EH (cell line): ENCODE measurements around the gene MLF1.

Experiments used
- DNase-seq: peaks from one replicate; pipeline ENCODE4 v3.0.0-alpha.2; 2015; ENCODE audit warnings: low read depth

Gene MLF1

DNA sequence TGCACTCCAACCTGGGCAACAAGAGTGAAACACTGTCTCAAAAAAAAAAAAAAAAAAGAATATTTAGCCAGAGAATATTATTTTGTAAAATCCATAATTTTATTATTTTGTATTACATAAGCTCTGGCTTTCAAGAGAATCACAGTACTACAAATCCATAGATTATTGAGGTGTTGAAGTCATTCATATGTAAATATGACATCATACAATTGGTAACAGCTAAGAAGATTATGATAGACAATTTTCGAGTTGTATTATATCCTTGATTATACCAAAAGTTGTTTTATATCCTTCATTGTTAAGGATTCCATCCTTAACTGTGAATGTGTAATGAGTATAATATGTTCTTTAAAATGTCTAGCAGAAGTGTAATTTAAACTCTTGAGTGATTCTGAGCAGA is 3.7 kb downstream of the MLF1 start:
- DNase-seq = no peak

DNA sequence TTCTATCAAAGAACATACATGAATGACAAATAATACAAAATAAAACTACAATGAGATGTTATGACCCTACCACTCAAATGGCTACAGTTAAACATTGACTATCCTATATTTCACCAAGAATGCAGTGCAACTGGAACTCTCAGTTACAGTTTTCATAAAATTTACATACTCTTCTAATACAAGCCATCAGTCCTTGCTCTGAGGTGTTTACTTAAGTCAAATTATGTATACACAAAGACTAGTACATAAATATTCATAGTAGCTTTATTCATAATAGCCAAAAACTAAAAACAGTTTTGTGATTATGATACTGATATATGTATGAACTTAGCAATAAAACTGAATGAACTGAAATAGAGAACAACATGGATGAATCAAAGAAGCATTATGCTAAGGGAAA is 19.2 kb downstream of the MLF1 start:
- no peak for DNase-seq

DNA sequence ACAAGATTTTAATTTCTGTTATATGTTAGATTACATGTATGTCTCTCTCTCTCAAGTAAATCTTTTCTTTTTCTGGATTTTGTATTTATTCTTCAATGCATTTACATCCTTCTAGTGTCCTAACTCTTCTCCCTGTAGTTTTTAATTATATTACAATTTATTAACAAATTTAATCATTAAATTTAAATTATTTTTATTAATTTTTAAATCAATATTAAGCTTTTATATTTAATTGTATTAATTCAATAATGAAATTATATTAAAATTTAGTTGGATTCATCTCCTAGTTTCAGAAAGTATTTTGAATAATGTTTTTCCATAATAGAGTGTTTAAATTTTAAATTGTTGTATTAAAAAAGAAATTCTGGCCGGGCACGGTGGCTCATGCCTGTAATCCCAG is 29.8 kb downstream of the MLF1 start:
- DNase-seq = no peak

DNA sequence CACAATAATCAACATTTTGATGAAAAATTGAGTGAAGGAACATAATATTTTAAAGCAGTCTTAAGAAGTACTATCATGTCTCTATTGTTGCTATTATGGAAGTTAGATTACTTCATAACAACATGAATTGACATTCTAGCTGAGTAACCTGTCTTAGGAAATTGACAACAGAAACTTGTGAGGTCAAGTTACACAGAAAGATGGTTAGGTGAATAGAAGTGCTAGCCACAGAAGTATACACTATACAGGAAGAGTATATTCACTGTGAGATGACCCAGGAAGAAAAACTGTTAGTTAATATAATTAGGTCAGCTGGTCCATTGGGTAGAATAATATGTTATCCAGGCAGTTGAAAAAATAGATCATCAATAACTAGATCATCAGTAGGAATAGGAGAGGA is 31.2 kb downstream of the MLF1 start:
- DNase-seq = no peak

DNA sequence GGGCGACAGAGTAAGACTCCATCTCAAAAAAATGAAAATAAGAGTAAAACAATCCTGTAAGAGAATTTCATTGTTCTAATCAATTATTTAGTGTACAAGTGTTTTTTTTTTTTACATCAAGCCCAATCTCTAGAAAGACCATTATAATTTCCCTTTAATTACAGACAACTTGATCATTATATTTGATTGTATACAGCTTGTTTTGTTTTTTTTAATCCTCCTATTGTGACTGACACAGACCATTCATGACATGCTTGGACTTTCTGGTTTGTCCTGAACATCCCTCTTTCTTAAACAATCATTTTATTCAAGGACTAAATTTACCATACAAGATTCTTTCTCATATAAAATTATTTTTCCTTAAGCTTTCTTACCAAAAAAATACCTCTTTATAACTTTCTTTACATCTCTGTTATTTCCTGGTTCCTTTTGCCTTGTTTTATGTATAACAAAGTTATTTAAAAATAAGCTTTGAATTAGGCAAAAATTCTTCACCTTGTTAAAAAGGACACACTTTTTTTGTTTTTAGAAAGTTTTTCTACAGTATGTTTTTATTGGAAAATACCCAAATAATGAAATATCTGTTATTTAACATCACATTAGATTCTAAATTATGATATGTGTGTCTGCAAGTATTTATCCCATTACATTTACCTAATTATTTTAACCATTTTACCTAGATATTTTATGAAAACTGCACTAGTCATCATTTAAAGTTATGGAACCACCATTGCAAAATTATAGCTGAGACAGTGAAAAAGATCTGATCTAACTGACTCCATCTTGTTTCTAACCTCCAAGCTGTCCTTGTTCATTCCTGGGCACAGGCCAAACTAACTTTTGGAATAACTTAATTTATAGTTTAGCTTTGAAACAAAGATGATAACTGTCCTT is 47.2 kb downstream of the MLF1 start:
- no peak for DNase-seq

DNA sequence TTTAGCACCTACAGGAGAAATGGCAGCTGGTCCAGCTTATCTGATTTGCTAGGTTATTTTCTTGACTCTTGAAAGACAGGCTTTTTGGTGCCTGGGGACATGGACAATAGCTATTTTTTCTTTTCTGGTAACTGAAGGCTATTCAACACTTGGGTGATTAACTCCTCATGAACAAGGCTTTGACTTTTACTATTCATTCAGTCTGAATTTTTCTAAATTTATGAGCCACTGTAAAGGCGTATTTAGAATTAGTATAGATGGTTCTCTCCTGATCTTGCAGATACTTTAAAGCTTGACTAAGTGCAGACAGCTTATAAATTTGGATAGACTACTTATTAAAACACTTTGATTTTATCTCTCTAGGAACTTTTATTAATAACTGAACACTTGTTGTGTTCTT is 54.9 kb downstream of the MLF1 start:
- no peak for DNase-seq

DNA sequence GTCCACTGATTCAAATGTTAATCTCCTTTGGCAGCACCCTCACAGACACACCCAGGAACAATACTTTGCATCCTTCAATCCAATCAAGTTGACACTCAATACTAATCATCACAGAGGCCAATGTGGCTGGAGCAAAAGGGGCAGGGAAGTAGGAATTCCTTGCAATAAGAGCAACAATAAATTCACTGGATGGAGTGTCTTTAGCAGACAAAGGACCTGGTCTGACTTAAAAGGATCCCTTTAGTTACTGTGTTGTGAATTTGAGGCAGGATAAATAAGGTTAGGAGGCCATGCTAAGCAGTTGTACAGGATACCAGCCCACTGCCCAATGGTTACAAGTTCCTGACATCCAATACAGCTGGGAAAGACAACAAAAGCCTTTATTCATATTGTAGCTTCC is 61.0 kb downstream of the MLF1 start:
- DNase-seq = no peak

DNA sequence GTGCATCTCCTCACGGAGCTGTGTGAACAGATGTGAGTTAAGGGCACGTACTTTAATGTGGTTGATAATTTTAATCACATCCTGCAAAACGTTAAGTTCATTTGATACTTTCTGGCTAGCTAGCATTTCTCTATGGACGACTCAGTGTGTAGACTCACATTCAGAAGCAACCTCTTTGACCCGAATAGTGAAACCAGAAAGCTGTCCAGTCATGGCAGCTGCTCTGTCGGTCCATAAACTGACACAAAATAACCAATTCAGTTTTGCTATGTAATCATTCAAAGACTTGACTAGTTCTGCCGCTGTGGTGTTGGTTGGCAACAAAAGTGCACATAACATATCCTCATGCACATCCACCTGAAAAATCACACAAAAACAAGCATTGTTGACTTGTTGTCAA is 69.7 kb downstream of the MLF1 start:
- DNase-seq = no peak

DNA sequence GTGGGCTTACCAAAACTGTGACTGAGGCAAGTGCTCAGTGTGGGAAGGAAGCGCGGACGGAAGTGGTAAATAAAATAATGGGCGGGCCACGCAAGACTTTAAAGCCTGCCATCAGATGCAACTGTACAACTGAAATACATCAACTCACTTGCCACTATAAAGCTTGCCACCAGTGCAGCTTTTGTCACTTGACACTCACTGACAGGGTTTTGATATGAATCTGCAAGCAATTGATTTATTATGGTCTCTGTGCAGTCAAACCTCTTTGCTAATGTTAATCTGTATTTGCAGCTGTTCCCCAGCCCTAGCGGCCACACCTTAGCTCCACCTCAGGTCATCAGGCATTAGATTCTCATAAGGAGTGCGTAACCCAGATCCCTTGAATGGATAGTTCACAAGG is 71.0 kb downstream of the MLF1 start:
- DNase-seq = no peak

DNA sequence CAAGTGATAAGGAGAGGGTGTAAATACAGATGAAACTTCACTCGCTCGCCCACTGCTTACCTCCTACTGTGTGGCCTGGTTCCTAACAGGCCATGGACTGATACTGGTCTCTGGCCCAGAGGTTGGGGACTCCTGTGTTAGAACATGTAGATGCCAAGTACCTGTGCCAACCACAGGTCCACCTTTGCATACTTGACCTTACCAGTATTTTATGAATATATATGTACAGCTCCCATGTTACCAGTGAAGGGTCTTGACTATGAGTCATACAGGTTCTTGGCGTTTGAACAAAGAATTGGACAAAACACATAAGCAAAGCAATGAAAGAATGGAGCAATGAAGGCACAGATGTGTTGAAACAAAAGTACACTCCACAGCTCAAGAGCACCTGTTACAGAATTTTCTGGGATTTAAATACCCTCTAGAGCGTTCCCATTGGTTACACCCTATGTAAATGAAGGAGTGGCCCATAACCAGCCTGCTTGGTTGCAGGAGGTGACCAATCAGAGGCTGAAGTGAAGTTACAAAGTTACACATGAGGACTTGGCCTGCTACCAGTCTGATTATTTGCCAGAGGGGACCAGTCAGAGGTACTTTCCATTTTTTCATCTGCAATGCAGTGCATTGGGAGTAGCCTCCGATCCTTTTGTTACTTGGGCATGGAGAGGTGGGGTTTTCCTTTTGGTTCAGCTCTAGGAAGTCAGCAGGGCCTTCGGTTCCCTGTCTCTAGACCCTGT is 71.6 kb downstream of the MLF1 start:
- no peak for DNase-seq

DNA sequence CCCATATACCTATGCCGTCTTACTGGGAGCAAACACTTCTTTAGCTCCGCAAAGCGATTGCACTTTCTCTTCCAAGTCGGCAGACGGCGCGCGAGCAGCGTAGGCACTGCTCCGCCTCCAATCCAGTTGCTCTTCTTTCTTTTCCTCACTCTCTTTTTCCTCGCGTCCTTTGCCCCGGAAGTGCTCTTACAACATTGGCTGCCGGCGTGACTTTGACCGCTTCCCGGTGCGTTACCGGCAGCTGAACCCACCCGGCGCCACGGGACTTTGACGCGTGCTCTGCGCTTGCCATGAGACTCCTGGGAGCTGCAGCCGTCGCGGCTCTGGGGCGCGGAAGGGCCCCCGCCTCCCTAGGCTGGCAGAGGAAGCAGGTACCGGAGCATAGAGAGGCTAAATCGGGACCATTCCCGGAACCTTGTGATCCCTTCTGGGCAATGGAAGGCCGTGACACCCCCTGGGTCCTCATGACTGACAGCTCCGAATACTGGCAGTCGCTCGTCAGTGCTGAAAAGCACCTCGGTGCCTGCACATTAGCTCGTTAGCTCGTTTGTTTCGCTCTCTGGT is 73.4 kb downstream of the MLF1 start, which contains the start of gene GFM1:
Gene GFM1 (plus strand): TSS at position 183 of the 564 bp plus-strand sequence. CDS start 108 bp downstream, at position 291.
- DNase-seq = peak; percentile 96

DNA sequence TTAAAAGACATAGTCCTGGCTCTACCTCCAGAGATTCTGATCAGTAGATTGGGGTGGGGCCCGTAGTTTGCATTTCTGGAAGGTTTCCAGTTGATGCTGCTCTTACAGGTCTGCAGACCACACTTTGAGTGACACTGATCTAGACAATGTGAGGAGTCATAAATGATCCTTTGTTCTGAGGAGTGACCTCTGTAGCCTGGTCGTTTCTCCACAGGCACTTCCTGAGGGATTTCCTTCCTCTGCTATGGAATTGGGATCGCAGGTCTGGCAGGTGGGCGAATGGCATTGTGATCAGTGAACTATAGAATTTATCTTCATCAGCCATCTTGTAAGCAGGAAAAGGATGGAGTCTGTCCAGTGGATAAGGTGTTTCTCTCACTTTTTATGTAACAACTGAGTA is 78.8 kb downstream of the MLF1 start:
- no peak for DNase-seq

DNA sequence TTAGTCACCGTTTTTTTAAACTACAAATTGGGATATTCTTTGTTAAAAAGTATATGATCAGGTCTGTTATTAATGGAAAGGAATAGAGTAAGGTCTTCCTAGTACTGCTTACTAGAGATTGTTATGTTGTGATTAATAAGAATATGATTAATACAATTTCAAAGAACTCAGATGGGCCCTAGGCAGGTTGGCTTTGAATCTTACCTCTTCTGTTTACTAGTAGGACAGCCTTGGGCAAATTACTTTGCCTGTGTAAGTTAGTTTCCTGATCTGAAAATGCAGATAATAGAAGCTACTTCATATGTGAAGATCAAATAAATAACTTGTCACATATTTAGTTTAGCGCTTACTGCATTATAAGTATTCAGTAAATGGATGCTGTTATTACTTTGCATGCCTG is 80.2 kb downstream of the MLF1 start:
- DNase-seq = no peak

DNA sequence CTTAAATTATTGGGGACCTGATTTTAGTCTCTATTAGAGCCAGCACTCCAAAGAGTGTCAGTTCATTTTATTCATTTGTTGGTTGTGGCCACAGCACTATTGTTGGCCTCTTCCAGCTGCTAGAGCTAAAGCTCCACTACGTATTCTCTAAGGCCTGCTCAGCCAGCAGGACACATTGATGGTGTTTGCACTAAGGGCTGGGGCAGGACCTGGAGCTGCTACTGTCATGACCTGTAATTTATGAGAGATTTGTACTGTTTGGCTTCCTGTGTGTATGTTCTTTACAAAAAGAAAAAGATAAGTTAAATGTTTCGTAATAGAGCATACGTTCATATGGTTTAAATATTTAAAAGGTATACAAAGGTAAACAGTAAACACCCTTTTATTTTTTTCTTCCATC is 81.5 kb downstream of the MLF1 start:
- DNase-seq = no peak
